Liver (tissue), 9 donors: Measurements from ENCODE around the gene SUSD5. TPM values are rescaled to one million over a fixed set of nuclear protein-coding genes. Genes with fewer than 3 reads are reported as not detected.

Source experiments
- DNase-seq: peaks from one replicate; pipeline ENCODE4 v3.0.0-alpha.2; 2017; ENCODE audit warnings: low spot score
- H3K27ac ChIP-seq, 2 donors: one replicate each; pipeline ENCODE4 v1.7.0; 2013; ENCODE audit warnings: inconsistent platforms in 2 of 2, low read length in 2 of 2, control low read depth in 1 of 2, low read depth in 1 of 2, mild to moderate bottlenecking in 1 of 2
- H3K27me3 ChIP-seq, 4 donors: one replicate each; pipeline versions ENCODE4 v1.6.1 to v1.7.0; 2013; ENCODE audit warnings: low read length in 3 of 4, inconsistent platforms in 1 of 4, mild to moderate bottlenecking in 1 of 4, moderate library complexity in 1 of 4; ENCODE audit not compliant: control insufficient read depth in 4 of 4, insufficient read depth in 4 of 4
- H3K36me3 ChIP-seq, 4 donors: one replicate each; pipeline versions ENCODE4 v1.6.1 to v1.7.0; 2013; ENCODE audit warnings: low read length in 3 of 4, mild to moderate bottlenecking in 3 of 4, low read depth in 1 of 4, moderate library complexity in 1 of 4; ENCODE audit not compliant: control insufficient read depth in 4 of 4, insufficient read depth in 3 of 4
- H3K4me1 ChIP-seq, 4 donors: one replicate each; pipeline versions ENCODE4 v1.6.1 to v1.7.0; 2013; ENCODE audit warnings: low read length in 3 of 4, mild to moderate bottlenecking in 3 of 4, moderate library complexity in 1 of 4; ENCODE audit not compliant: control insufficient read depth in 4 of 4, insufficient read depth in 4 of 4
- H3K4me3 ChIP-seq, 3 donors: one replicate each; pipeline versions ENCODE4 v1.6.1 to v1.7.0; 2013; ENCODE audit warnings: low read length in 3 of 3, control low read depth in 1 of 3, low read depth in 1 of 3, mild to moderate bottlenecking in 1 of 3
- H3K9ac ChIP-seq, 2 donors: one replicate each; pipeline ENCODE4 v1.7.0; 2013; ENCODE audit warnings: low read length in 2 of 2, mild to moderate bottlenecking in 2 of 2, moderate library complexity in 2 of 2, control low read depth in 1 of 2, low read depth in 1 of 2
- H3K9me3 ChIP-seq, 4 donors: one replicate each; pipeline versions ENCODE4 v1.6.1 to v1.7.0; 2013; ENCODE audit warnings: low read length in 3 of 4; ENCODE audit not compliant: control insufficient read depth in 4 of 4
- ATF3 ChIP-seq: IDR thresholded peaks from 2 replicates; pipeline ENCODE4 v1.6.1; 2016; ENCODE audit warnings: antibody characterized with exemption
- CTCF ChIP-seq: fragments of 150-350 bp; IDR thresholded peaks from 2 replicates; pipeline ENCODE4 v1.5.1; 2017; ENCODE audit warnings: improper control_type of control experiment, low read depth, low read length; ENCODE audit not compliant: missing input control
- EGR1 ChIP-seq, 2 donors: IDR thresholded peaks; 2 replicates each; pipeline ENCODE4 v1.6.1; 2016 to 2018; ENCODE audit warnings: antibody characterized with exemption in 2 of 2, low read depth in 2 of 2
- FOXA2 ChIP-seq: IDR thresholded peaks from 2 replicates; pipeline ENCODE4 v1.6.1; 2016; ENCODE audit warnings: antibody characterized with exemption
- GABPA ChIP-seq, 2 donors: IDR thresholded peaks in 1 of 2; conservative IDR thresholded peaks in 1 of 2; 2 replicates each; pipeline ENCODE4 v1.6.1; 2016; ENCODE audit warnings: antibody characterized with exemption in 2 of 2, mild to moderate bottlenecking in 1 of 2, moderate library complexity in 1 of 2
- HNF4A ChIP-seq, 2 donors: conservative IDR thresholded peaks; 2 replicates each; pipeline ENCODE4 v1.6.1; 2016; ENCODE audit warnings: antibody characterized with exemption in 2 of 2, mild to moderate bottlenecking in 2 of 2
- HNF4G ChIP-seq: IDR thresholded peaks from 2 replicates; pipeline ENCODE4 v1.6.1; 2016; ENCODE audit warnings: antibody characterized with exemption
- JUND ChIP-seq, 2 donors: IDR thresholded peaks; 2 replicates each; pipeline ENCODE4 v1.6.1; 2016; ENCODE audit warnings: antibody characterized with exemption in 2 of 2
- NR2F2 ChIP-seq: IDR thresholded peaks from 2 replicates; pipeline ENCODE4 v1.6.1; 2016; ENCODE audit warnings: antibody characterized with exemption
- RAD21 ChIP-seq, 2 donors: IDR thresholded peaks; 2 replicates each; pipeline ENCODE4 v1.6.1; 2016; ENCODE audit warnings: antibody characterized with exemption in 2 of 2, mild to moderate bottlenecking in 2 of 2
- REST ChIP-seq: IDR thresholded peaks from 2 replicates; pipeline ENCODE4 v1.6.1; 2016; ENCODE audit warnings: antibody characterized with exemption, mild to moderate bottlenecking
- RXRA ChIP-seq, 2 donors: IDR thresholded peaks; 2 replicates each; pipeline ENCODE4 v1.6.1; 2017 to 2018; ENCODE audit warnings: antibody characterized with exemption in 2 of 2, mild to moderate bottlenecking in 1 of 2
- SP1 ChIP-seq: IDR thresholded peaks from 2 replicates; pipeline ENCODE4 v1.6.1; 2018; ENCODE audit warnings: antibody characterized with exemption, mild to moderate bottlenecking
- YY1 ChIP-seq: IDR thresholded peaks from 2 replicates; pipeline ENCODE4 v1.6.1; 2016; ENCODE audit warnings: antibody characterized with exemption, mild to moderate bottlenecking
- ZBTB33 ChIP-seq: IDR thresholded peaks from 2 replicates; pipeline ENCODE4 v1.6.1; 2016; ENCODE audit warnings: antibody characterized with exemption
- WGBS: extraction: QIAGEN DNeasy Blood & Tissue Kit; methylation state at CpG from one replicate; pipeline ENCODE4 v1.1.7; 2013; 5-methylcytosine and 5-hydroxymethylcytosine counted together
- polyA plus RNA-seq, 2 donors: library from polyadenylated mRNA; stranded (reverse) in 1 of 2; unstranded in 1 of 2; fragments of 200-250 nt in 1 of 2; fragments of >200 nt in 1 of 2; fragmentation: Nextera tagmentation in 1 of 2; extraction: Ambion mirVana in 1 of 2; gene quantifications; one replicate each; pipeline versions ENCODE4 v1.2.1 to v1.2.3, GENCODE V29; 2013 to 2015
- total RNA-seq, 2 donors: library from RNA; depleted of rRNA; stranded (reverse); fragments of >200 nt; gene quantifications; one replicate each; pipeline ENCODE4 v1.2.3, GENCODE V29; 2014
- donor health status: healthy.
- donor health status: healthy.
- donor health status: healthy.
- donor health status: healthy.
- donor health status: healthy.

The SUSD5 gene
- total and polyA plus RNA-seq, 4 donors, result 0.08 to 0.21 (median 0.18) TPM

GRCh38 chr3:33233884-33234283 lies 15.3 kb upstream of the SUSD5 start:
- Histone ChIP-seq H3K4me1 (no peaks in the 10 kb centered on the region), H3K27me3 (peaks cover 0 to 6% (median 0%) of the 10 kb centered on the region in 4 donors), H3K9me3 (no peaks in the 10 kb centered on the region), H3K9ac (no peak overlapping the region), H3K27ac (no peak overlapping the region), H3K4me3 (no peak overlapping the region), H3K36me3 (no peaks in the 10 kb centered on the region)
- TF ChIP-seq EGR1 (IDR thresholded peaks at IDR 0.05; ENCODE audit: low read depth in 2 of 2), result no peak
- TF ChIP-seq FOXA2, result no peak
- TF ChIP-seq YY1, result no peak
- TF ChIP-seq GABPA (IDR thresholded peaks at IDR 0.05 in 1 of 2, conservative IDR thresholded peaks at IDR 0.05 in 1 of 2), result no peak
- TF ChIP-seq SP1, result no peak
- DNase-seq, result no peak
- WGBS, result 87% methylated on average over 1 of the region's 1 CpG

- TF ChIP-seq ZBTB33, result no peak
- TF ChIP-seq RAD21 (IDR thresholded peaks at IDR 0.05), result no peak
- TF ChIP-seq NR2F2, result no peak
- DNase-seq, result no peak
- Histone ChIP-seq H3K27ac (no peak overlapping the region), H3K4me1 (no peaks in the 10 kb centered on the region), H3K4me3 (no peak overlapping the region), H3K36me3 (no peaks in the 10 kb centered on the region), H3K9ac (no peak overlapping the region), H3K27me3 (peaks cover 0 to 6% (median 0%) of the 10 kb centered on the region in 4 donors), H3K9me3 (no peaks in the 10 kb centered on the region)
- WGBS, result 39% methylated on average over 5 of the region's 5 CpGs
Observed at GRCh38 chr3:33231756-33232465, 13.3 kb upstream of the SUSD5 start.

- H3K9ac ChIP-seq, result no peak overlapping the region
- H3K27me3 ChIP-seq, result peaks cover 0 to 6% (median 0%) of the 10 kb centered on the region in 4 donors
- DNase-seq, result no peak
- H3K4me1 ChIP-seq, result no peaks in the 10 kb centered on the region
- H3K27ac ChIP-seq, result no peak overlapping the region
- WGBS, result 47% methylated on average over 5 of the region's 5 CpGs
- no peaks in the 10 kb centered on the region for H3K9me3 ChIP-seq
- no peaks in the 10 kb centered on the region for H3K36me3 ChIP-seq
- TF ChIP-seq JUND (IDR thresholded peaks at IDR 0.05) (no peak), EGR1 (IDR thresholded peaks at IDR 0.05; ENCODE audit: low read depth in 2 of 2) (no peak), ZBTB33 (no peak), HNF4G (no peak), HNF4A (conservative IDR thresholded peaks at IDR 0.05) (no peak), RXRA (IDR thresholded peaks at IDR 0.05) (no peak), CTCF (no peak), RAD21 (IDR thresholded peaks at IDR 0.05) (no peak), ATF3 (no peak), REST (no peak), FOXA2 (no peak)
- no peak overlapping the region for H3K4me3 ChIP-seq
Observed at GRCh38 chr3:33229947-33230346, 11.3 kb upstream of the SUSD5 start.
